H9 (cell line): ENCODE results near the gene CBX5. TPM values are rescaled to one million over a fixed set of nuclear protein-coding genes. Genes with fewer than 3 reads are reported as not detected.
A peak's percentile ranks its signal among the peaks of the same experiment; 100 is the strongest.

ENCODE experiments used
- DNase-seq: peaks from one replicate; pipeline ENCODE4 v3.0.0-alpha.2; 2017
- H2AFZ ChIP-seq: one replicate; pipeline ENCODE4 v1.6.1; 2013; ENCODE audit warnings: mild to moderate bottlenecking, low read length, control low read depth, moderate library complexity
- H2AK5ac ChIP-seq: 2 replicates; pipeline ENCODE4 v1.6.1; 2013; ENCODE audit warnings: low read length, control low read depth, mixed read lengths; ENCODE audit not compliant: insufficient read length
- H2BK120ac ChIP-seq: one replicate; pipeline ENCODE4 v1.6.1; 2013; ENCODE audit warnings: low read depth, mild to moderate bottlenecking, low read length, control low read depth, inconsistent platforms; ENCODE audit not compliant: poor library complexity, severe bottlenecking
- H2BK12ac ChIP-seq: 2 replicates; pipeline ENCODE4 v1.6.1; 2013; ENCODE audit warnings: low read length, control low read depth, mixed read lengths, low read depth; ENCODE audit not compliant: insufficient read length
- H2BK15ac ChIP-seq: 2 replicates; pipeline ENCODE4 v1.6.1; 2013; ENCODE audit warnings: low read depth, low read length, control low read depth
- H2BK20ac ChIP-seq: one replicate; pipeline ENCODE4 v1.6.1; 2013; ENCODE audit warnings: low read depth, mild to moderate bottlenecking, low read length, control low read depth, inconsistent platforms; ENCODE audit not compliant: poor library complexity, severe bottlenecking
- H2BK5ac ChIP-seq: 2 replicates; pipeline ENCODE4 v1.6.1; 2013; ENCODE audit warnings: low read length, control low read depth, mixed read lengths; ENCODE audit not compliant: insufficient read length
- H3K14ac ChIP-seq: 2 replicates; pipeline ENCODE4 v1.6.1; 2013; ENCODE audit warnings: low read length, control low read depth; ENCODE audit not compliant: insufficient read depth
- H3K18ac ChIP-seq: 2 replicates; pipeline ENCODE4 v1.6.1; 2013; ENCODE audit warnings: low read depth, mild to moderate bottlenecking, mixed read lengths, low read length, control low read depth; ENCODE audit not compliant: insufficient read length
- H3K23ac ChIP-seq: 2 replicates; pipeline ENCODE4 v1.6.1; 2013; ENCODE audit warnings: low read length, control low read depth, mixed read lengths, low read depth; ENCODE audit not compliant: insufficient read length
- H3K23me2 ChIP-seq: 2 replicates; pipeline ENCODE4 v1.6.1; 2013; ENCODE audit warnings: low read depth, mild to moderate bottlenecking, mixed read lengths, low read length, control low read depth; ENCODE audit not compliant: insufficient read length, poor library complexity, severe bottlenecking
- H3K27ac ChIP-seq: 2 replicates; pipeline ENCODE4 v1.5.1; 2013; ENCODE audit warnings: low read length, control low read depth, mixed read lengths, low read depth; ENCODE audit not compliant: insufficient read length
- H3K27me3 ChIP-seq: 2 replicates; pipeline ENCODE4 v1.6.1; 2013; ENCODE audit warnings: low read length, control low read depth, inconsistent platforms; ENCODE audit not compliant: insufficient read depth
- H3K4ac ChIP-seq: 2 replicates; pipeline ENCODE4 v1.6.1; 2013; ENCODE audit warnings: low read depth, mild to moderate bottlenecking, control low read depth, inconsistent platforms, low read length, moderate library complexity
- H3K4me1 ChIP-seq: 2 replicates; pipeline ENCODE4 v1.6.1; 2013; ENCODE audit warnings: low read length, control low read depth, inconsistent platforms; ENCODE audit not compliant: insufficient read depth
- H3K4me2 ChIP-seq: 2 replicates; pipeline ENCODE4 v1.6.1; 2013; ENCODE audit warnings: low read length, control low read depth, mixed read lengths; ENCODE audit not compliant: insufficient read length, insufficient read depth
- H3K56ac ChIP-seq: 2 replicates; pipeline ENCODE4 v1.6.1; 2013; ENCODE audit warnings: low read depth, mild to moderate bottlenecking, mixed read lengths, low read length, control low read depth; ENCODE audit not compliant: insufficient read length
- H3K79me1 ChIP-seq: 2 replicates; pipeline ENCODE4 v1.6.1; 2013; ENCODE audit warnings: low read depth, mild to moderate bottlenecking, moderate library complexity, low read length, control low read depth, inconsistent platforms; ENCODE audit not compliant: insufficient read depth, poor library complexity, severe bottlenecking
- H3K79me2 ChIP-seq: 2 replicates; pipeline ENCODE4 v1.6.1; 2013; ENCODE audit warnings: low read length, control low read depth, inconsistent platforms; ENCODE audit not compliant: insufficient read depth
- H3K9ac ChIP-seq: 2 replicates; pipeline ENCODE4 v1.6.1; 2013; ENCODE audit warnings: low read length, control low read depth, mixed read lengths; ENCODE audit not compliant: insufficient read length; ENCODE audit errors: extremely low read depth
- H3K9me3 ChIP-seq: one replicate; pipeline ENCODE4 v1.6.1; 2013; ENCODE audit warnings: low read depth, low read length, inconsistent platforms; ENCODE audit not compliant: control insufficient read depth
- H3T11ph ChIP-seq: one replicate; pipeline ENCODE4 v1.6.1; 2013; ENCODE audit warnings: mild to moderate bottlenecking, low read length, control low read depth, inconsistent platforms
- H4K20me1 ChIP-seq: one replicate; pipeline ENCODE4 v1.6.1; 2013; ENCODE audit not compliant: control insufficient read depth, insufficient read length, insufficient read depth
- H4K5ac ChIP-seq: 2 replicates; pipeline ENCODE4 v1.6.1; 2013; ENCODE audit warnings: low read depth, mild to moderate bottlenecking, mixed read lengths, low read length, control low read depth; ENCODE audit not compliant: insufficient read length
- H4K8ac ChIP-seq: replicated peaks from 2 replicates; pipeline ENCODE4 v1.6.1; 2013; ENCODE audit warnings: low read length, control low read depth, mixed read lengths, low read depth; ENCODE audit not compliant: insufficient read length
- H4K91ac ChIP-seq: 2 replicates; pipeline ENCODE4 v1.6.1; 2013; ENCODE audit warnings: low read depth, mild to moderate bottlenecking, moderate library complexity, mixed read lengths, low read length, control low read depth; ENCODE audit not compliant: insufficient read length
- H3K27ac Mint-ChIP-seq, 3 experiments: 2 replicates in 2 of 3; 3 replicates in 1 of 3; pipeline ENCODE4 v1.8.0; 2020 to 2021; ENCODE audit warnings: mixed read lengths in 3 of 3, mild to moderate bottlenecking in 1 of 3, moderate library complexity in 1 of 3
- H3K27me3 Mint-ChIP-seq: 2 replicates; pipeline ENCODE4 v1.8.0; 2021; ENCODE audit warnings: low read depth, mild to moderate bottlenecking, moderate library complexity, mixed read lengths
- H3K36me3 Mint-ChIP-seq, 3 experiments: 2 replicates in 2 of 3; 3 replicates in 1 of 3; pipeline ENCODE4 v1.8.0; 2020 to 2021; ENCODE audit warnings: low read depth in 3 of 3, mixed read lengths in 3 of 3; ENCODE audit not compliant: insufficient read depth in 1 of 3
- H3K4me1 Mint-ChIP-seq, 2 experiments: 2 replicates each; pipeline ENCODE4 v1.8.0; 2020; ENCODE audit warnings: mixed read lengths in 2 of 2
- H3K4me3 Mint-ChIP-seq, 2 experiments: 2 replicates in 1 of 2; 3 replicates in 1 of 2; pipeline ENCODE4 v1.8.0; 2020 to 2021; ENCODE audit warnings: mild to moderate bottlenecking in 2 of 2, mixed read lengths in 2 of 2, moderate library complexity in 1 of 2
- H3K9me3 Mint-ChIP-seq, 2 experiments: 2 replicates in 1 of 2; 3 replicates in 1 of 2; pipeline ENCODE4 v1.8.0; 2020; ENCODE audit warnings: mild to moderate bottlenecking in 2 of 2, mixed read lengths in 2 of 2, moderate library complexity in 1 of 2
- WGBS: extraction: QIAGEN DNeasy Blood & Tissue Kit; methylation state at CpG from one replicate; pipeline ENCODE4 v1.1.7; 2013; ENCODE audit warnings: missing lambda C conversion rate, low lambda C conversion rate, mixed read lengths; ENCODE audit not compliant: insufficient read length; ENCODE audit errors: extremely low coverage; 5-methylcytosine and 5-hydroxymethylcytosine counted together
- total RNA-seq: library from RNA; stranded (reverse); gene quantifications from 2 replicates; pipeline ENCODE4 v1.2.1, GENCODE V29; 2021
- TF ChIP-seq, protein P1 (sequence below): fragments of 200-600 bp; sonication (generic); conservative IDR thresholded peaks from 3 replicates; pipeline ENCODE4 v1.8.0; 2021; ENCODE audit warnings: antibody characterized with exemption, mild to moderate bottlenecking

Gene CBX5
- total RNA-seq, 1 experiment from 2014 or later: 206 TPM

DNA sequence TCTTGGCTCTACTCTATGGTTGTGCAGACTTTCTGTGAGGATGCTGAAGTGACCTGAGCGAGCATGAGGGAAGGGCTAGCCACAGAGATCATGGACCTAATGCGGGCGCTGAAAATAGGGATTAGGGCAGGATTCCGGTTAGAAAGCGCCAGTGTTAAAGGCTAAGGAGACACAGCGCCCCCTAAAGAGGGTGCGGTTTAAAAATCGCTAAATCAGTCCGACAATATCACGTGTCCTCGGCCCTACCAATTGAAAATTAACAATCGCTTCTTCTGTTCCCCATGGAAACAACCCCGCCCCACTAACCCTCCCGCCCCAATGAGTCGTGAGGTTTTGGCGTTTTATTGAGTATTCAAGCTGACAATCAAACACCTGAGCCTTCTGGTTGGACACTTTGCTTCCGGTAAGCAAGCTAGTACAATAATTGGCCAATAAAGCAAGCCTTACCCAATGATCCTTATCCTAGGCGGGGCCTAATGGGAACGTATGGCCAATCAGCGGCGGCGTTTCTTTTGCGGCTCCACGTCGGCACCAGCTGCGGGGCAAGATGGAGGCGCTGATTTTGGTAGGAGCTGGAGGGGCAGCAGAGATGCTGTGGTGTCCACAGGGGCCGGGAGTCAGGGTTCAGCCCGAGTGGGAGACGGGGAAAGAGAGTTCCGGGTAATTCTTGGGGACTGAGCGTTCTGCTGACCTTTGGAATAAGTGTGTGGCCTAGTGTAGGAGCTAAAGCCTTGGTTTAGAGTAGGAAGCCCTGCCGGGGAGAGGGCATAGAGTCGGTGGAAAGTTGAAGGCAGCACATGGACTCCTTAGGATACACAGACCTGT lies 44.9 kb upstream of the CBX5 start, which contains the start of gene COPZ1:
Gene COPZ1, plus strand, starts transcription at position 515 of the 825 bp plus-strand sequence. Its CDS starts 33 bp downstream, at position 548.
- DNase-seq: peak; percentile 99
- no CpG with 5 or more reads among the region's 34 CpGs for WGBS
- no peak within 1 kb of the TSS for H3T11ph ChIP-seq
- H2BK15ac ChIP-seq: no peak within 1 kb of the TSS
- H2AK5ac ChIP-seq: no peak within 1 kb of the TSS
- peak within 1 kb of the TSS; percentile 65 for H2AFZ ChIP-seq
- H3K4me1 Mint-ChIP-seq: peaks cover 19 to 25% of the 10 kb centered on the region in 2 experiments
- no peaks in the 10 kb centered on the region for H3K9me3 Mint-ChIP-seq
- no peaks in the 10 kb centered on the region for H3K79me2 ChIP-seq
- H3K23me2 ChIP-seq: no peaks in the 10 kb centered on the region
- peak within 1 kb of the TSS; percentile 94 for H3K9ac ChIP-seq
- H4K20me1 ChIP-seq: no peaks in the 10 kb centered on the region
- H3K27ac Mint-ChIP-seq: peak within 1 kb of the TSS; percentile 99 to 100 (median 99)
- no peaks in the 10 kb centered on the region for H3K9me3 ChIP-seq
- peak within 1 kb of the TSS; percentile 93 for H3K18ac ChIP-seq
- no peak within 1 kb of the TSS for H2BK120ac ChIP-seq
- no peaks in the 10 kb centered on the region for H3K79me1 ChIP-seq
- H2BK12ac ChIP-seq: no peak within 1 kb of the TSS
- H3K56ac ChIP-seq: no peak within 1 kb of the TSS
- no peak within 1 kb of the TSS for H4K8ac ChIP-seq
- H3K4me3 Mint-ChIP-seq: peak within 1 kb of the TSS; percentile 99 to 100
- TF ChIP-seq, protein P1, sequence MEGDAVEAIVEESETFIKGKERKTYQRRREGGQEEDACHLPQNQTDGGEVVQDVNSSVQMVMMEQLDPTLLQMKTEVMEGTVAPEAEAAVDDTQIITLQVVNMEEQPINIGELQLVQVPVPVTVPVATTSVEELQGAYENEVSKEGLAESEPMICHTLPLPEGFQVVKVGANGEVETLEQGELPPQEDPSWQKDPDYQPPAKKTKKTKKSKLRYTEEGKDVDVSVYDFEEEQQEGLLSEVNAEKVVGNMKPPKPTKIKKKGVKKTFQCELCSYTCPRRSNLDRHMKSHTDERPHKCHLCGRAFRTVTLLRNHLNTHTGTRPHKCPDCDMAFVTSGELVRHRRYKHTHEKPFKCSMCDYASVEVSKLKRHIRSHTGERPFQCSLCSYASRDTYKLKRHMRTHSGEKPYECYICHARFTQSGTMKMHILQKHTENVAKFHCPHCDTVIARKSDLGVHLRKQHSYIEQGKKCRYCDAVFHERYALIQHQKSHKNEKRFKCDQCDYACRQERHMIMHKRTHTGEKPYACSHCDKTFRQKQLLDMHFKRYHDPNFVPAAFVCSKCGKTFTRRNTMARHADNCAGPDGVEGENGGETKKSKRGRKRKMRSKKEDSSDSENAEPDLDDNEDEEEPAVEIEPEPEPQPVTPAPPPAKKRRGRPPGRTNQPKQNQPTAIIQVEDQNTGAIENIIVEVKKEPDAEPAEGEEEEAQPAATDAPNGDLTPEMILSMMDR: peak; percentile 90
- no peak within 1 kb of the TSS for H2BK20ac ChIP-seq
- H3K27me3 Mint-ChIP-seq: no peaks in the 10 kb centered on the region
- H3K4me1 ChIP-seq: no peaks in the 10 kb centered on the region; the same call in 1 of the 2 replicates
- no peak within 1 kb of the TSS for H3K27ac ChIP-seq
- no peak within 1 kb of the TSS for H2BK5ac ChIP-seq
- H3K4ac ChIP-seq: no peak within 1 kb of the TSS
- H3K23ac ChIP-seq: no peak within 1 kb of the TSS
- H4K91ac ChIP-seq: no peak within 1 kb of the TSS
- H3K4me2 ChIP-seq: peak within 1 kb of the TSS; percentile 72
- H3K27me3 ChIP-seq: no peaks in the 10 kb centered on the region
- peak within 1 kb of the TSS; percentile 85; the same call in 1 of the 2 replicates for H3K14ac ChIP-seq
- no peak within 1 kb of the TSS for H4K5ac ChIP-seq
- H3K36me3 Mint-ChIP-seq: peaks cover 0 to 2% (median 0%) of the 10 kb centered on the region in 3 experiments; a peak in 1 of 7 replicates
